Measurements from ENCODE around the gene NXNL2. TPM values are rescaled to one million over a fixed set of nuclear protein-coding genes. Genes with fewer than 3 reads are reported as not detected.

Gene NXNL2
- total and polyA plus RNA-seq, 2 experiments from 2014 or later = 3.4 to 5.1 TPM

DNA sequence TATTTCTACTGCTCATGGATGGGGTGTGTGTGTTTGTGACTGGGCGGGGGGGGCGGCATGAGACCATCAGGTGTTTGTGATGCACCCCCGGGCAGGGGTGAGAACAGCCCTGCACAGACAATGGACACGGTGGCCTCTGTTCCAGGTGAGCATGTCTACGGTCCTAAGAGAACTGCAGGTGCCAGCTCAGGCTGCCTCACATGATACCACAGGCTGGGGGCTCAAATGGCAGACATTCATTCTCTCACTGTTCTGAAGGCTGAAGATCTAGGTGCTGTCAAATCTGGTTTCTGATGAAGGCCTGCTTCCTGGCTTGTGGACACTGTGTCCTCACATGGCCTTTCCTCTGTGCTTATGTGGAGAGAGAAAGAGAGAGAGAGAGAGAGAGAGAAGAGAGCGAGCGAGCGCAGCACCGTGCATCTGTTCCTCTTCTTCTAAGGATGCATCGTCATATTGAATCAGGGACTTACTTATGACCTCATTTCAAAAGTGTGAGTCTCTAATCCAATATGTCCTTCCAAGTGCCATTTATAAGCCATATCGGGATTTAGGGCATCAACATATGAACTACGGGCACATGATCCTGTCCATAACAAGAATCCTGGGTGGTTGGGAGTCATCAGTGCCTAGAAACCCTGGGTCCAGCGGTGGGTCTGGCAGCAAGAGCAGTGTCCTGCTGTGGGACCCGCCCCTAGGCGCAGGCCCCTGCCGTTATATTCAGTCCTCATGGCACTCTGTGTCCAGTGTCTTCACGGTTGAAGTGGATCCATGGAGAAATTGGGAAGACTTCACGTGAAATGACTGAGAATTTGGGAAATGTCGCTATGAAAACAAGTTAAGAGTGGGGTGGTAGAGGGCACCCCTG, 42.5 kb downstream of the NXNL2 start:
- no peaks in the 10 kb centered on the region for H3F3A ChIP-seq (replicated peaks; ENCODE audit: low read depth)
- no peak for ATAC-seq

More for the DNA sequence above, 42.5 kb downstream of the NXNL2 start:
- H3K9me2 ChIP-seq (ENCODE audit: insufficient read depth) = peaks cover 3% of the 10 kb centered on the region; the same call in 1 of the 2 replicates
- H4K20me1 ChIP-seq (replicated peaks; ENCODE audit: insufficient read depth) = no peaks in the 10 kb centered on the region
- Mint-ChIP-seq H3K27ac (no peak overlapping the region), H3K9me3 (no peaks in the 10 kb centered on the region), H3K4me1 (peaks cover 13% of the 10 kb centered on the region; the same call in 1 of the 3 replicates), H3K4me3 (no peak overlapping the region), H3K36me3 (ENCODE audit: low read depth) (no peaks in the 10 kb centered on the region), H3K27me3 (ENCODE audit: insufficient read depth, low read depth, poor library complexity) (peaks cover 7% of the 10 kb centered on the region)
- H3K36me3 ChIP-seq (ENCODE audit: insufficient read depth) = no peaks in the 10 kb centered on the region
- H3K4me1 ChIP-seq (ENCODE audit: insufficient read depth) = 0 out of 2 replicates have a peak, but pooled peaks cover 5% of the 10 kb centered on the region
- no peak for TF ChIP-seq CREB1 (CRISPR knock-in tag; IDR thresholded peaks at IDR 0.05; ENCODE audit: low read depth)
- TF ChIP-seq REST (IDR thresholded peaks at IDR 0.05; ENCODE audit: unreplicated experiment) = no peak
- no peak for TF ChIP-seq STAT1 (IDR thresholded peaks at IDR 0.05; ENCODE audit: unreplicated experiment)
- TF ChIP-seq ZNF462 (CRISPR knock-in tag; IDR thresholded peaks at IDR 0.05) = no peak
- no peak for TF ChIP-seq NANOG (IDR thresholded peaks at IDR 0.05; ENCODE audit: borderline replicate concordance)
- TF ChIP-seq ZNF331 (CRISPR knock-in tag; IDR thresholded peaks at IDR 0.05; ENCODE audit: low read depth) = no peak
- no peak for TF ChIP-seq ETS1 (IDR thresholded peaks at IDR 0.05)
- TF ChIP-seq EZH2 (IDR thresholded peaks at IDR 0.05; ENCODE audit: low read depth, unreplicated experiment) = no peak
- TF ChIP-seq EZH2phosphoT487 (IDR thresholded peaks at IDR 0.05; ENCODE audit: unreplicated experiment) = no peak
- TF ChIP-seq POLR2AphosphoS5 (IDR thresholded peaks at IDR 0.05; ENCODE audit: low read depth) = no peak
- TF ChIP-seq ZNF114 (CRISPR knock-in tag; IDR thresholded peaks at IDR 0.05) = no peak
- no peak for TF ChIP-seq JUNB (IDR thresholded peaks at IDR 0.05; ENCODE audit: unreplicated experiment)
- no peak for TF ChIP-seq CTCF (conservative IDR thresholded peaks at IDR 0.05; ENCODE audit: low read depth in 2 of 2)
- H3K4me3 ChIP-seq = no peak overlapping the region
- no peaks in the 10 kb centered on the region for H3K27me3 ChIP-seq (ENCODE audit: insufficient read depth)
- no peak overlapping the region for H3K4me2 ChIP-seq
- H2AFZ ChIP-seq = peak overlapping the region; percentile 92; the same call in 1 of the 2 replicates
- H3K79me2 ChIP-seq (replicated peaks; ENCODE audit: insufficient read depth) = no peaks in the 10 kb centered on the region
- H3K27ac ChIP-seq (ENCODE audit: low read depth) = no peak overlapping the region
- no peak for DNase-seq (ENCODE audit: low spot score)
